Suprapubic skin (tissue), 4 donors: Measurements from ENCODE around the gene KCTD1.

Experiments used
- EP300 ChIP-seq: sonication (generic); formaldehyde crosslinking; IDR thresholded peaks from one replicate; pipeline ENCODE4 v1.6.1; 2017; ENCODE audit warnings: antibody characterized with exemption
- POLR2AphosphoS5 ChIP-seq, 3 donors: sonication (generic); formaldehyde crosslinking; IDR thresholded peaks; one replicate each; pipeline ENCODE4 v1.6.1; 2017; ENCODE audit warnings: antibody characterized with exemption in 3 of 3
- TF ChIP-seq, protein P1 (sequence below), 2 donors: fragments of 200-600 bp in 1 of 2; fragments of 450-650 bp in 1 of 2; sonication (generic) in 1 of 2; IDR thresholded peaks; one replicate each; pipeline ENCODE4 v1.5.1; 2016 to 2019; ENCODE audit warnings: antibody characterized with exemption in 2 of 2, mild to moderate bottlenecking in 1 of 2, moderate library complexity in 1 of 2

DNA sequence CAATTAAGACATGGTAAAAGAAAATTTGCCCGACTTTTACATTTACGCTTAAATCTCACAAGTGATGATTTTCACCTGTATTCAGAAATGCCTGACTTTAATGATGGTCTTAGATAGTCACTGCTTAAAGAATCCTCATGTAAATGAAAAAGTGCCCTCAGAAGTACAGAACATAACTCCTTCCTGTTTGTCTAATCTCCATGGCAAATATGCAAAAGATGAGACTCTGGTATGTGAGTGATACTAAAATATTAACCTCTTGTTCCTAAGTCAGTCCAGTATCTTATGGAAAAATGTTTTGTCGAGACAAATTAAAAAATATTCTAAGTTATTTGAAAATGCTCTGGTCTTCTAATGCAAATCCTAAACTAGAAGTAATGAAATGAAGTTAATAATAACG, 29.2 kb downstream of the KCTD1 start:
- TF ChIP-seq POLR2AphosphoS5 (IDR thresholded peaks at IDR 0.05) (no peak), EP300 (no peak)
- TF ChIP-seq, protein P1, sequence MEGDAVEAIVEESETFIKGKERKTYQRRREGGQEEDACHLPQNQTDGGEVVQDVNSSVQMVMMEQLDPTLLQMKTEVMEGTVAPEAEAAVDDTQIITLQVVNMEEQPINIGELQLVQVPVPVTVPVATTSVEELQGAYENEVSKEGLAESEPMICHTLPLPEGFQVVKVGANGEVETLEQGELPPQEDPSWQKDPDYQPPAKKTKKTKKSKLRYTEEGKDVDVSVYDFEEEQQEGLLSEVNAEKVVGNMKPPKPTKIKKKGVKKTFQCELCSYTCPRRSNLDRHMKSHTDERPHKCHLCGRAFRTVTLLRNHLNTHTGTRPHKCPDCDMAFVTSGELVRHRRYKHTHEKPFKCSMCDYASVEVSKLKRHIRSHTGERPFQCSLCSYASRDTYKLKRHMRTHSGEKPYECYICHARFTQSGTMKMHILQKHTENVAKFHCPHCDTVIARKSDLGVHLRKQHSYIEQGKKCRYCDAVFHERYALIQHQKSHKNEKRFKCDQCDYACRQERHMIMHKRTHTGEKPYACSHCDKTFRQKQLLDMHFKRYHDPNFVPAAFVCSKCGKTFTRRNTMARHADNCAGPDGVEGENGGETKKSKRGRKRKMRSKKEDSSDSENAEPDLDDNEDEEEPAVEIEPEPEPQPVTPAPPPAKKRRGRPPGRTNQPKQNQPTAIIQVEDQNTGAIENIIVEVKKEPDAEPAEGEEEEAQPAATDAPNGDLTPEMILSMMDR (IDR thresholded peaks at IDR 0.05), result no peak
